HG03342 (cell line): ENCODE measurements around the gene SMTNL2.

Experiments
- ATAC-seq: cut with Tn5 transposase; IDR thresholded peaks from one replicate; pipeline ENCODE4 v1.9.1; 2021; ENCODE audit warnings: mild to moderate bottlenecking, moderate library complexity; ENCODE audit not compliant: unreplicated experiment

The SMTNL2 gene

DNA sequence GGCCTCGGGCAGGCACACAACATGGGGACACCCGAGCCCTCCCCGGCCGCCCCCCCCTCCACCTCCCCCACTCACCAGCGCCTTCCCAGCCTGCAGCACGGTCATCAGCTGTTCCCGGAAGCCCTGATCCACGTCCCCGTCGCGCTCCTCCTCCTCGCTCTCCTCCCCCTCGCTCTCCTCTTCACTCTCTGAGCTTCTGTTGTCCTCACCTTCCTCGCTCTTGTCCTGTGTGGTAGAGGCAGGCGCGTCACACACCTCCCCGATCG is 39.4 kb upstream of the SMTNL2 start:
- ATAC-seq: no peak

DNA sequence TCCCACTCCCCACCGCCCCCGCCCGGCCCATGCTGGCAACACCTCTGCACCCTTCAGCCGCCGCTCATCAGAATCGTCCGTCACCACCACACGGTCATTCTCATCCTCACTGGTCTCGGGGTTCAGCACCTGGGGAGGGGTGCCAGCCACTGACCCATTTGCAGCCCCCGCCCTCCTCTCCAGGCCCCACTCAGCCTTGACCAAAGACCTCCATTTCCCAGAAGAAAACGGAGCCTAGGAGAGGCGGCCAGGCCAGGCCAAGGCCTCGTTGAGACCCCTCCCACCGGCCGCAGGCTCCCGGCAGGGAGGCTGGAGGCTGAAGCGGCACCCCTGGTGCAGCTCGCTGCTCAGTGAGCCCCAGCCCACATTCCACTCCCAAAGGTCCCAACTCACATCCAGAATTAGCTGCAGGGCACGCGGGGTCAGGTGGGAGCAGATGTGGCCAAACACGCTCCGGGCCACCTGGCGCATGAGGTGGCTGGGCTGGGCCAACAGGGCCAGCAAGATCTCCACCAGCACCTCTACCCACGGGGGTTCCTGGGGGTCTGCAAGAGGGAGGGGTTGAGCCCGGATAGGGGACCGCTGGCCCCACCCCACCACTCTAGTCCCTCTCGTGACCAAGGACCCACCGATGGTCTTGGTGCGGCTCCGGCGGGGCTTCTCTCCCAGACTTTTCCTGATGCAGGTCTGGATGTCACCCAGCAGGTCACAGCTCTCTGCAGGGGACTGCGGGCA is 38.9 kb upstream of the SMTNL2 start:
- no peak for ATAC-seq

DNA sequence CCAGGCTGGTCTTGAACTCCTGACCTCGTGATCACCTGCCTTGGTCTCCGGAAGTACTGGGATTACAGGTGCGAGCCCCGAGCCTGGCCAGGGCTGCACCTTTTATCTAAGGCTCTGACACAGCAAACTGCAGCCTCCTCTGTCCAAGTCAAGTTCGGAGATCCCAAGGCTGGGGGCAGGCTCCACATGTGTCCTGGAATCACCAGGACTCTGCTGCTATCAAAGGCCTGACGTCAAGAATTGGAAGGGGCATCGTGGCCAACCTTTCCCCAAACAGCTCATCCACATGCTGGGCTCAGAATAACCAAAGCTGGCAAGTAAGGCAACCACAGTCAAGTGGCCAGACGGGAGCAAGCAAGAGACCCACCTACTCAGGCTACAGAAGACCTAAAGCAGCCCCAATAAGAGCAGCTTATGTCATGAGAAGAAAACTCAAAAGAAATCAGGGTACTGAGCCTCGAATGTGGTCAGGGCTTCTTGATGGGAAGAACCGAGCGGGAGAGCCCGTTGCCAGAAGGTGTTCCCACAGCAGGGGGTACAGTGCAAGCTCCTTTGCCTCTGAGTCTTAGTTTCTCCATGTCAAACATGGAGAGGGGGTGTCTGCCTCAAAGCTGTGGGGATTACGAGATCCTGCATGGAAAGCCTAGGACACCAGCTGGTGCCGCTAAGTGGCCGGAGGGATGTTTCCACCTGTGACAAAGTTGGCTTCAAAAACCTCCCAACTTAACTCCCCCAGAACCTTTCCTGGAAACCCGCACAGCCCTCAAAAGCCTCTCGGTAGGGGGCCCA is 37.0 kb upstream of the SMTNL2 start:
- no peak for ATAC-seq

DNA sequence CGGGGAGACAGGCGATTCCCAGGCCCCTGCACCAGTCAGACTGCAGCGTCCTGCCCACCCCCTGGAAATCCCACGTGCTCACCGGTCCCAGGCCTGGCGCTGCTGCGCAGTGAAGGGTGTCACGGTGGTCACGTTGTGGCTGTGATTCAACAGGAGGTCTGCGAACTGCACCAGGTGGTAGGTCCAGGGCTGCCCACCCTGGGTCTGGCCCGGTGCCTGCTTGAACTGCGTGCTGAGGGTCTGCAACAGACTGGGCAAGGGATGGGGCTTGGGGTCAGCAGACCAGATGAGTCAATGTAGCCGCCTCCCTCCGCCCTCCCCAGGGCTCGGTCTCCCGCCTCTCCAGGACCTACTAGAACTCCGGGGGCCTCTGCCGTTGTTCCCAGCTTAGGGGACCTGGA is 36.3 kb upstream of the SMTNL2 start:
- ATAC-seq: no peak

DNA sequence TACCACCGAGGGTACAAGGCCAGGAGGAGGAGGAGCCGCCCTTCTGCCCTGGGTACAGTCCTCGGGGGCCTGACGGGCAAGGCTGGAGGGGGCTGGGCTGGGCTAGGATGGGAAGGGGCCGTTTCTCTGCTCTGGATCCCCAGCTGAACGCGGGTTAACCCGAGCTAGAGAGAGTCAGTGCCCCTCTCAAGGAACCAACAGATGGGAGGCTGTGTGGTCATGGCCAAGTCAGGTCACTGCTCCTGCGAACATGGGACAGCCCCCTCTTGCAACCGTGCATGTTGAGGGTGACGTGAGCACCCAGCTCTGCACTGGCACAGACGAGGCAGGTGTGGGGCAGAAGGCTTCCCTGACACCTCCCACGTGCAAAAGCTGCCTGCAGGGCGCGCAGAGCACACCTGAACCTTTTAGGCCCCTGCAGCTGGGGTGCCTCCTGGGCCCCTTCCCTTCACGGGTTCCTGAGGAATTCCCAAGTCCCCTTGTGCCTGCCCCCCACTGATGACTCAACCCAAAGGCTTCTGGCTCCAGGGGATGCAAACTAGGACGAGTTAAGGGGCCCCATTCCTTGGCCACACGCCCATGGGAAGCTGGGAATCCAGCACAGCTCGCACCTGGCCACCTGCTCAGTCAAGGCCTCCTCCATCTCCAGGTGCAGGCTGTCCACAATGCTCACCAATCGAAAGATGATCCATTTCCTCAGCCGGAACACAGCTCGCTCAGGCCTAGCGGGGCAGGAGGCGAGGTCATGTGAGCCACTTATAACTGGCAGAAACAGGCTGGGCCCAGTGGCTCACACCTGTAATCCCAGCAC is 35.4 kb upstream of the SMTNL2 start:
- no peak for ATAC-seq

DNA sequence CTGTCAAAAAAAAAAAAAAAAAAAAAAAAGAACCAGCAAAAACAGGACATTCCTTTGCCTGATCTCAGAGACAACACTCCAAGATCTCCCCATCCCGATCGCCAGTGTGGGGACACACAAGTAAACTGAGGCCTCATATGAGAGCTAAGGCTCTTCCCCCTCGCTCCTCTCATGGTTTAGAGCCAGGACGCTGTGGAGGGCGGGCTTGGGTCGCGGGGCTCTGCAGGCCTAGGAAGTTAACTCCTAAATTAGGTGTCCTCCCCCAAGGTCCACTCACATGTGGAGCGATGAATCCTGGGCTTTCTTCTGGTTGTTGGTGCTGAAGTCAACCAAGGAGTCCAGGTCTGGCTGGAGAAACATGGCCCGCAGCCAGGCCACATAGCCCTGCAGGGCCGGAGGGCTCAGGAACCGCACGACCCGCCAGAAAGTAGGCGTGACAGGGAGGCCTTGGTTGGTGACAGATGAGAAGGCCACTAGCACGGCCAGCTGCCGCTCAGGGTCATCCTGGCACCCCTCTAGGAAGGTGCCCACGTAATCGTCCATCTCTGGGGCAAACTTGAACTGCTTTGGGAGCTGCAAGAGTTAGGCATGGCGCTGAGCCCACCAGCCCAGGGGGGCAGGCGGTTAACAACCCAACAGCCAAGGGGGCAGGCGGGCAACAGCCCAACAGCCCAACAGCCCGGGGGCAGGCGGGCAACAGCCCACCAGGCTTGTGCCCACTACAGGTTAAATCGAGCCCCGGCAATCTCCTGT is 34.4 kb upstream of the SMTNL2 start:
- ATAC-seq: no peak

DNA sequence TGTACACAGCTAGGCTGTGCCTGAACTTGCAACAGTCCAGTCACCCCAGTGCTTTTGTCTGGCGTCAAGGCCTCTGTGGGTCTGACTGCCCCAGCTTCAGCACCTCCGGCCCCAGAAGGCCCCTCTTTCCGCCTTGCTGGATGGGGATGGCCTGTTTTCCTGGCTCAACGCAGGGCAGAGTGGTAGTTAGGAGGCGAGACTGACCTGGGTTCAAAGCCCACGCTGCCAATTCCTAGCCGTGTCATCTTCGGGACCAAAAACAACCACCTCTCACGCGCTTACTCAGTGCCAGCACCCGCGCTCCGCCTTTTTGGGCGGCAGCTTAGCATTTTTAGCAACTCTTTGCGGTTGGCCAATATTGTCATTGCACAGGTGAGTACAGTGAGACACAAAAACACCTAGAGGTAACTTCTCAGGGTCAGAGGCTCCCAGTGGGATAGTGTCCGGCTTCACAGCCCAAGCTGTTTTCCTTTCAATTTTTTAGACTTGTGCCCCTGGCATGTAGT is 33.7 kb upstream of the SMTNL2 start:
- ATAC-seq: no peak

DNA sequence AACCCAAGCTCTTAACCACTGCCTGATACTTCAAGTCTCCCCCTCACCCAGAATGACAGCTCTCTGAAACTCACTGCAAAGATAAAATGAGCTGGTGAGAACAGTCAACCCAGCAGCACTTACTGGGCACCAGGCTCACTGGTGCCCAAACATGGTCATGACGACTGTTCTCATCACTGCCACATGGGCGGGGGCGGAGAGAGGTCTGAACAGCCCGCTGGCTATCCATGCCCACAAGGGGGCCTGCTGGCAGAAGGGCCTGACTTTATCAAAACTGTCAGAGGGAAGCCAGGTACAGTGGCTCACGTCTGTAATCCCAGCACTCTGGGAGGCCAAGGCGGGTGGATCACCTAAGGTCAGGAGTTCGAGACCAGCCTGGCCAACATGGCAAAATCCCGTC is 33.2 kb upstream of the SMTNL2 start:
- ATAC-seq: no peak

DNA sequence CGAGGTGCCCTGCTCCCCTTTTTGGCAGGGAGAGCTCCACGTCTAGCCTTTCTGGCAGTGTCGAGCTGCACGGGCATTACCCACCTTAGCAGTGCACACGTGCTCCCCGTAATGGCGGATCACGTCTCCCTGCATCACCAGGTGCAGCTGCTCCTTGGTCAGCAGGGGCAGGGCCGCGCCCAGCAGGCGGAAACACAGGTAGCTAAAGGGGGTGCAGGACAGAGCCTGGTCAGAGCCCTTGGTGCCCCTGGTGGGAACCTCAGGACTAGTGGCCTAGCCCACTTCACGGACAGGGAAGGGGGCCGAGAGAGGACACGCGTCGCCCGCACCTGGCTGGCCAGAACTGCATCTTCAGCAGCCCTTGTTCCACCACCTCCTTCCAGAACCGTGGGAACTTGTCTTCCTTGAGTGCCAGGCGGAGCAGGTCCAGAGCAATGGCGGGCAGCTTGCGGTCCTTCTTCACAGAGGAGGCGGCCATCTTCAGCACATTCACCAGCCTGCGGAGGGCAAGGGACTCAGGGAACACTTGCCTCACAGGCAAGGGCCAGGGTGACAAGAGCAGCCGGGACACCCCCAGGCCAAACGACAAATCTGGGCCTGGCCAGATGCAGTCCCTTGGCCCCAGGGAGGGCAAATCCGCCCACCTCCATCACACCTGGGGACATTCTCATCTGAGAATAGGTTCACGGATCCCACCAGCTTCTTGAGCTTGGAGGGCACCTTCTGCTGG is 32.4 kb upstream of the SMTNL2 start:
- ATAC-seq: no peak

DNA sequence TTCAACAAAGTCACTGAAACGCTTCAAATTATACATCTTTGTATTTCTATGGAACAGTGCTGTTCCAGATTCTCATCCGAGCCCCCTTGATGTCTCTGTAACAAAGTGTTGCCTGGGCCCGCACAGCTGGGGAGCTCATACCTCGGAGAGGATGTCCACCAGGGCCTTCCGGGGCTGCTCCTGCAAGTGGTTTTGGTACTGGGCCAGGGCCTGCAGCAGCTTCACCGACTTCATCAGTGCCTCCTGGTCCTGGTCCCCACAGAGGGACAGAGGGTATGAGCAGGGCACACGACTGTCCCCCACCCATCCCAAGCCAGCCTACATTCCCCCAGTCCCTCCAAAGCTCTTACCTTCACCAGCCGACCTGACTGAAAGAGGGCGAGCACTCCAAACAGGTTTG is 30.7 kb upstream of the SMTNL2 start:
- ATAC-seq: no peak

DNA sequence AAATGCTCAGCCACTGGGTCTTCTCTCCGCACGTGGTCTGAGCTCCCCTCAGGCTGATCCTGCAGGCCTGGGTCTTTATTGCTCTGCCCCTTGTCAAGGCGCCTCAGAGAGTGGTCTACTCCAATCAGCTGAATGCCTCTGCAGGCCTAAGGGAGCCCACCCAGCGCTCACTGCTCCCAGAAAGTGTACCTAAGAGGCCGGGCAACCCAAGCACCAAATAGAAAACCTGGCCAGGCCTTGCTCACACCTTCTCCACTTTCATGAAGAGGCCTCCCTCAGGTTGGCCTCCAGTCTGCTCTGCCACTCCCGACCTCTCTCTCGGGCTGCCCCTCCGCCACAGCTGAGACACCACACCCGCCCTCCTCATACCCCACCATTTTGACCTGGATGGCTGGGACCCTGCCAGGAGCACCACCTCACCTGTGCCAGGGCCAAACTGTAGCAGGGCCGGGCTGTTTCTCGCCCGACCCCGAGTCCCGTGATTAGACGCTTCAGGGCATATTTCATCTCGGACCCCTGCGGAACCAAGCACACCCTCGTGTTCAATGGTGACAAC is 29.8 kb upstream of the SMTNL2 start:
- no peak for ATAC-seq

DNA sequence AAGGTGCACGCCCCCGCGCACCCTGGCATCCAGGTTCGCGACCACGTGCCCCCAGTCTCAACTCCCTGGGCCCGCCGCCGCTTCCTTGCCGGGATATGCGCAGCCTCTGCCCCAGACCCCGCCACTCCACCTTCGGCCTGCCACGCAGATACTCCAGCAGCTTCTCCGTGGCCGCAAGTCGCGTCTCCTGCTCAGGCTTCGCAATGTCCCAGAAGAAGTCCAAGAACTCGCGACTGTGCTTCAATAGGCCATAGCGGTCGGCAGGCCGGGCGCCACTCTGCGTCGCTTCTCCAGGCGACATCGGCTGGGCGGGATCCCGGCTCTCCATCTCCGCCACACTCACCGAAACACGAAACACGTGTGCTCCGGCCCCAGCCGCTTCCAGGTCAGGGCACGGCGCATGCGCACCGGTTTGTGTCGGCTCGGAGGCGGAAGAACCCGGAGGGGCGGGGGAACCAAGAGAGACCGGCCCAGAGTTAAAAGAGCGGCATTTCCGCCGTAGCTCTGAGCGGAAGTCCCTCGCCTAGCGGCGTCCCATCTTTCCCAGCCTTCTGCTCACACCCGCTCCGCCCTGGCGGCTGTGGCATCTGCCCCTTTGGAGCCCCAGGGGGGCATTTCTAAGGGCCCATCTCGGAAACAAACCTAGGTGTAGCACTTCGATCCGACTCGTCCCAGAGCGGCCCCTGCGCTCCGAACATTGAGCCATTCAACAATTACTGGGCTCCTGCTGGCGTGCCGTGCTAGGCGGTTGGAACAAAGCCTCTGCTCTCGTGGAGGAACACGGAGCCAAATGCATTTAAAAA is 29.1 kb upstream of the SMTNL2 start, which contains the start of gene MYBBP1A:
Gene MYBBP1A, minus strand, starts transcription at position 388 of the 803 bp plus-strand sequence. Its CDS starts 60 bp downstream, at position 328.
- peak; percentile 76 for ATAC-seq

DNA sequence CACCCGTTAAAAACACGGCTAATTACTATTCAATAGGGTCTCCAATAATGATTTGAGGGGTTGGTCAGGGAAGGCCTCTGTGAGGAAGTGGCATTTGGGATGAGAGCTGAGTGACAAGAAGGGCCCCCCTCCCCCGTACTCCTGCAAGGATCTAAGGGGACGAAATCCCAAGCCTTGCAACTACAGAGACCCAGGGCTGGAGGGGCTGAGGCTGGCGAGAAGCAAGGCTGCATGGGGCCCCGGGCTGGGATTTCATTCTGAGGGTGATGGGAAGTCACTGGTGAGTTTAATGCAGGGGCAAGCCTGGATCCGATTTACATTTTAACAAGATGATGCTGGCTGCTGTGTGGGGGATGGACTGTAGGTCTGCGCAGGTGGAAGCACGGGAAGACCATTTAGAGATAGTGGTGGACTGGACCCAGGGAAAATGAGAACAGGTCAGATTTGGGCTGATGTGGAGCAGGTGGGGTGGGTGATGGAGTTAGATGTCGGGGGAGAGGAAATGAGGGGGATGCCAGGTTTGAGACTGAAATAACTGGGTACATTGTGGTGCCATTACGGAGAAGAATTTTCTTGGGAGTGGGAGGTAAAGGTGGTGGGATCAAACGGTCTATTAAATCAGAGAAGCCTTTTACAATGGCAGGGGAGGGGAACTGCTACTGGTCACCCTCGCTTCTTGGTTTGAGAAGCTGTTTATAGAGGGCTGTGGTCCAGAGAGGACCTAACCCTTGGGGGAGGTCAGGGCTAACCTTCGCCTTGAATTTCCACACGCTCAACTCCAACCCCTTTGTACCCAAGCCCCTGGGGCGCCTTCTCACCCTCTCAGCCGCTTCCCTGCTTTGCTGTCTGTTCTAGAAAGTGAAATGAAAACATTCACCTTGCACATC is 28.2 kb upstream of the SMTNL2 start:
- no peak for ATAC-seq

DNA sequence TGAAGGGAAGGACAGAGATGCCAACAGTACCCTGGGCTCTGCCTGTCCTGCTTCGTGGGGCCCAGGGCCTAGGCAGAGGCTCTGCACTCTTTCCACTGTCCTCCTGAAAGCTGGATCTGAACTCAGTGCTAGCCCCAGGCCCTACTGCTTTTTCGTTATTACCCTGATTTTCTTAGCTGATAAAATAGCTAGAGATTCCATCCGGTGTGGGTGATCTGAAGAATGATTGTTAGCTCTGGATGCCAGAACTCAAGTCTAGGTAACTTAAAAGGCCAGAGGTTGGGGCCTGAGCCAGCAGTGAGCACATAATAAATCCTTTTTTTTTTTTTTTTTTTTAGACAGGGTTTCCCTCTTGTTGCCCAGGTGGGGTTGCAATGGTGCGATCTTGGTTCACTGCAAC is 27.3 kb upstream of the SMTNL2 start:
- ATAC-seq: no peak

DNA sequence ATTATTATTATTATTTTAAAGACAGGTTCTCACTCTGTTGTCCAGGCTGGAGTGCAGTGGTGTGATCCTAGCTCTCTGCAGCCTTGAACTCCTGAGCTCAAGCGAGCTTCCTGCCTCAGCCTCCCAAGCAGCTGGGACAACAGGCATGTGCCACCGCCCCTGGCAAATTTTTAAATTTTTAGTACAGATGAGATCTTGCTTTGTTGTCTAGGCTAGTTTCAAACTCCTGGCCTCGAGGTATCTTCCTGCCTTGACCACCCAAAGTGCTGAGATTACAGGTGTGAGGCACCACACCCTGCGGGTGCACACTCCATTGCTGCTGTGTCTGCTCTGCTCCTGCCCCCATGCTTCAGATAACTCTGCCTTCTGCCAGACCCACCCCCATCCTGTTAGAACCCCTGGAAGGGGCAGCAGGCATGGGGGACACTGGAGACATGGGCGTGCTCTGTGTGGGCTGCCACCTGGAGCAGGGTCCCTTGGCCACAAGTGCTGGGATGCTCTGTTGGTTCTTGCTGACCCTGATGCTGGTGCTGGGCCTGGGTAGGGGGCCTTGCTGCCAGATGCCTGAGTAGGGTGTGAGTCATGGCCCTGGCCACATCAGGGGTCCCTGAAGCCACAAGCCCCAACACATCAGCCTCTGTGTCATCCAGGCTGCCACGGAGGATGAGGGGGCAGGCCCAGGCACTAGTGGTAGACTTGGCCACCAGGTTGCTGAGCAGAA is 26.5 kb upstream of the SMTNL2 start:
- ATAC-seq: no peak

DNA sequence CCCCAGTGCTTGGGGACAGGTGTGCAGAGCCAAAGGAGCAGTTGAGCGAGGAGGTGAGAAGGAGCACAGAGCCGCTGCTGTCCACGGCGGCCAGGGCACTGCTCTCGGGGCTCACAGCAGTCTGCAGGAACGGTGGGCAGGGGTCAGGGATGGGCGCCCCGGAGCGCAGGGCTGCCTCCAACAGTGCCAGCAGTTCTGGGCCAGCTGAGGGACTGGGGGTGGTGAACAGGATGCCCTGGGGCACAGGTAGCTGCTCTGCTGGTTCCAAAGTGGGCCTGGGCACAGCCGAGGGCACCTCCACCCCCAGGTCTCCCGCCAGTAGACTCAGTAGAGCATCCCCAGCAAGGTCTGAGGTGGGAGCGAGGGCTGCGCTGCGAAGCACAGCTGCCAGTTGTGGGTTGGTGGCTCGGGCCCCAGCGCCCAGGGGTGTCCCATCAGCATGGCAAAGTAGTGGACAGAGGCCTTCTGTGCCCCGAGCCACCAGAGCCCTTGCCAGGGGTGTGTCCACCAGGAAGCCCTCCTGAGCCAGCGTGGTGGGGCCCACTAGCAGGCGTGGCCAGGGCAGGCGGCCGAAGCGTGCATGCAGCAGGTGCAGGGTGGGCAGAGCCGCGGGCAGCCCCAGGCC is 25.9 kb upstream of the SMTNL2 start:
- no peak for ATAC-seq
